NB4 (cell line): Measurements from ENCODE around the gene LEMD1.

Source experiments
- POLR2A ChIP-seq: IDR thresholded peaks from 2 replicates; pipeline ENCODE4 v1.6.1; 2011; ENCODE audit warnings: mild to moderate bottlenecking; ENCODE audit not compliant: insufficient read length; ENCODE audit errors: extremely low read depth
- TF ChIP-seq, protein P1 (sequence below): IDR thresholded peaks from one replicate; pipeline ENCODE4 v1.5.1; 2012; ENCODE audit warnings: low read depth, low read length

DNA sequence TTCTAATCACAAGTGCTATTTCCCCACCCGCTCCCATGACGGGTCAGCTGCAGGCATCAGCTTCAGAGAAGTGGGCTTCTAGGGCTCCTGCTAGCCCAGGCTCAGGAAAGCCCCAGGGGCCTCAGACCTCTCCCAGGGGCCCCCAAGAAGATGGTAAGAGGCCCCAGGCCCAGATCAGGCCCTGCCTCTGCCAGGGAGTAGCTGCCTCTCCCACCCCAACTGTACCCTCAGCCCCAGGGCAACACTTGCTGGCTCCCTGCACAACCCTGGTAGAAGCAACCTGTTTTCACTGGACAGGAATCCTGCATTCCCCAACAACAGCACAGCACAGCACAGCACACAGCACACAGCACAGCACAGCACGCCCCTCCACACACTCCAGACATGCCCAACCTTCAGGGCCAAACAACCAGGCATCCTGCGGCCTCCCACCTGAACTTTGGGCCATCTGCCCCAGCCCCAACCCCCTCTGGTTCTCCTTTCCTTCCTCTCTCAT, 27.4 kb upstream of the LEMD1 start:
- TF ChIP-seq POLR2A, result no peak
- TF ChIP-seq, protein P1, sequence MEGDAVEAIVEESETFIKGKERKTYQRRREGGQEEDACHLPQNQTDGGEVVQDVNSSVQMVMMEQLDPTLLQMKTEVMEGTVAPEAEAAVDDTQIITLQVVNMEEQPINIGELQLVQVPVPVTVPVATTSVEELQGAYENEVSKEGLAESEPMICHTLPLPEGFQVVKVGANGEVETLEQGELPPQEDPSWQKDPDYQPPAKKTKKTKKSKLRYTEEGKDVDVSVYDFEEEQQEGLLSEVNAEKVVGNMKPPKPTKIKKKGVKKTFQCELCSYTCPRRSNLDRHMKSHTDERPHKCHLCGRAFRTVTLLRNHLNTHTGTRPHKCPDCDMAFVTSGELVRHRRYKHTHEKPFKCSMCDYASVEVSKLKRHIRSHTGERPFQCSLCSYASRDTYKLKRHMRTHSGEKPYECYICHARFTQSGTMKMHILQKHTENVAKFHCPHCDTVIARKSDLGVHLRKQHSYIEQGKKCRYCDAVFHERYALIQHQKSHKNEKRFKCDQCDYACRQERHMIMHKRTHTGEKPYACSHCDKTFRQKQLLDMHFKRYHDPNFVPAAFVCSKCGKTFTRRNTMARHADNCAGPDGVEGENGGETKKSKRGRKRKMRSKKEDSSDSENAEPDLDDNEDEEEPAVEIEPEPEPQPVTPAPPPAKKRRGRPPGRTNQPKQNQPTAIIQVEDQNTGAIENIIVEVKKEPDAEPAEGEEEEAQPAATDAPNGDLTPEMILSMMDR, result no peak
